Gastroesophageal sphincter (tissue), 4 donors: ENCODE results near the gene TP53AIP1. TPM values are rescaled to one million over a fixed set of nuclear protein-coding genes. Genes with fewer than 3 reads are reported as not detected.
"Not testable (repeated sequence)": the region's sequence is repeated elsewhere in the genome, so short reads cannot be mapped to it uniquely, and the experiment has no call there.

Source experiments
- ATAC-seq: fragments of 150-250 bp; one replicate; pipeline ENCODE4 v1.9.1; 2016; ENCODE audit warnings: mild to moderate bottlenecking, moderate library complexity
- H3K27ac ChIP-seq, 4 donors: fragments of 200-600 bp; sonication (generic) in 3 of 4; 1 replicate in 3 of 4; 2 replicates in 1 of 4; pipeline ENCODE4 v1.5.1; 2016 to 2019
- H3K27me3 ChIP-seq: fragments of 200-600 bp; sonication (generic); one replicate; pipeline ENCODE4 v1.5.1; 2019
- H3K36me3 ChIP-seq, 2 donors: fragments of 200-600 bp; sonication (generic); one replicate each; pipeline ENCODE4 v1.5.1; 2019; ENCODE audit warnings: control low read depth in 1 of 2
- H3K4me1 ChIP-seq, 3 donors: fragments of 200-600 bp; sonication (generic); 1 replicate in 2 of 3; 2 replicates in 1 of 3; pipeline ENCODE4 v1.5.1; 2016 to 2019; ENCODE audit warnings: control low read depth in 2 of 3
- H3K4me3 ChIP-seq, 2 donors: fragments of 200-600 bp; sonication (generic); one replicate each; pipeline ENCODE4 v1.5.1; 2019; ENCODE audit warnings: mild to moderate bottlenecking in 1 of 2, moderate library complexity in 1 of 2
- H3K9me3 ChIP-seq, 3 donors: fragments of 200-600 bp; sonication (generic); one replicate each; pipeline ENCODE4 v1.5.1; 2017 to 2019; ENCODE audit warnings: control low read depth in 2 of 3
- EP300 ChIP-seq: sonication (generic); formaldehyde crosslinking; IDR thresholded peaks from one replicate; pipeline ENCODE4 v1.6.1; 2017; ENCODE audit warnings: antibody characterized with exemption, mild to moderate bottlenecking
- POLR2A ChIP-seq, 2 donors: fragments of 450-650 bp; IDR thresholded peaks; one replicate each; pipeline ENCODE4 v1.6.1; 2017; ENCODE audit warnings: antibody characterized with exemption in 2 of 2, mild to moderate bottlenecking in 2 of 2, moderate library complexity in 1 of 2
- POLR2AphosphoS5 ChIP-seq: sonication (generic); formaldehyde crosslinking; IDR thresholded peaks from one replicate; pipeline ENCODE4 v1.6.1; 2017; ENCODE audit warnings: antibody characterized with exemption
- WGBS, 2 donors: methylation state at CpG; one replicate each; pipeline ENCODE4 v1.1.5; 2018; ENCODE audit warnings: low coverage in 1 of 2; 5-methylcytosine and 5-hydroxymethylcytosine counted together
- total RNA-seq, 4 donors: library from RNA; depleted of rRNA; stranded (reverse); fragments of >200 nt; gene quantifications; one replicate each; pipeline ENCODE4 v1.1.0, GENCODE V29; 2016
- TF ChIP-seq, protein P1 (sequence below), 4 experiments: fragments of 200-600 bp in 2 of 4; fragments of 450-650 bp in 2 of 4; sonication (generic) in 1 of 4; IDR thresholded peaks; one replicate each; pipeline ENCODE4 v1.5.1; 2017 to 2019; ENCODE audit warnings: antibody characterized with exemption in 4 of 4, mild to moderate bottlenecking in 2 of 4, moderate library complexity in 2 of 4

Gene TP53AIP1
- total RNA-seq, 4 donors from 2014 or later, result 0.42 TPM; not detected in 3

DNA sequence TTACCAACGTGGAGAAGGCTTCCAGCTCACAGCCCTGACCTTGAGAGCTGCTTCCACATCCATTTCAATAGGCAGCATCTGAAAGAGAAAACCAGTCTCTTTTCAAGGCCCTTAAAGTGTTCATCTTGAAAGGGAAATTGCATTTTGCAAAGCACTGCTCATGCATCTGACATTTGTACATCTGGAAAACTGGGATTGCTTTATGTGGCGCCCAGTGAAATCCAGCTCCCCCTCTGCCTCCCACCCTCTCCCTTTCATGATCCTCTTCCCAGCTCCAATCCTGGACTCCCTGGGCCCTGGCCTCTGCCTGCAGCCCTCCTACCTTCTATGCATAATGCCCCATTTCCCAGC lies 17.4 kb downstream of the TP53AIP1 start:
- Histone ChIP-seq H3K27ac (no peak overlapping the region), H3K36me3 (no peaks in the 10 kb centered on the region), H3K9me3 (no peaks in the 10 kb centered on the region), H3K4me1 (no peaks in the 10 kb centered on the region), H3K4me3 (no peak overlapping the region), H3K27me3 (peaks cover 9% of the 10 kb centered on the region)
- 53 to 91% methylated on average over 1 to 2 of the region's 2 CpGs for WGBS, 2 donors
- TF ChIP-seq EP300, result no peak
- TF ChIP-seq POLR2A (IDR thresholded peaks at IDR 0.05), result no peak
- no peak for TF ChIP-seq POLR2AphosphoS5
- TF ChIP-seq, protein P1, sequence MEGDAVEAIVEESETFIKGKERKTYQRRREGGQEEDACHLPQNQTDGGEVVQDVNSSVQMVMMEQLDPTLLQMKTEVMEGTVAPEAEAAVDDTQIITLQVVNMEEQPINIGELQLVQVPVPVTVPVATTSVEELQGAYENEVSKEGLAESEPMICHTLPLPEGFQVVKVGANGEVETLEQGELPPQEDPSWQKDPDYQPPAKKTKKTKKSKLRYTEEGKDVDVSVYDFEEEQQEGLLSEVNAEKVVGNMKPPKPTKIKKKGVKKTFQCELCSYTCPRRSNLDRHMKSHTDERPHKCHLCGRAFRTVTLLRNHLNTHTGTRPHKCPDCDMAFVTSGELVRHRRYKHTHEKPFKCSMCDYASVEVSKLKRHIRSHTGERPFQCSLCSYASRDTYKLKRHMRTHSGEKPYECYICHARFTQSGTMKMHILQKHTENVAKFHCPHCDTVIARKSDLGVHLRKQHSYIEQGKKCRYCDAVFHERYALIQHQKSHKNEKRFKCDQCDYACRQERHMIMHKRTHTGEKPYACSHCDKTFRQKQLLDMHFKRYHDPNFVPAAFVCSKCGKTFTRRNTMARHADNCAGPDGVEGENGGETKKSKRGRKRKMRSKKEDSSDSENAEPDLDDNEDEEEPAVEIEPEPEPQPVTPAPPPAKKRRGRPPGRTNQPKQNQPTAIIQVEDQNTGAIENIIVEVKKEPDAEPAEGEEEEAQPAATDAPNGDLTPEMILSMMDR (IDR thresholded peaks at IDR 0.05), result no peak
- no peak for ATAC-seq

DNA sequence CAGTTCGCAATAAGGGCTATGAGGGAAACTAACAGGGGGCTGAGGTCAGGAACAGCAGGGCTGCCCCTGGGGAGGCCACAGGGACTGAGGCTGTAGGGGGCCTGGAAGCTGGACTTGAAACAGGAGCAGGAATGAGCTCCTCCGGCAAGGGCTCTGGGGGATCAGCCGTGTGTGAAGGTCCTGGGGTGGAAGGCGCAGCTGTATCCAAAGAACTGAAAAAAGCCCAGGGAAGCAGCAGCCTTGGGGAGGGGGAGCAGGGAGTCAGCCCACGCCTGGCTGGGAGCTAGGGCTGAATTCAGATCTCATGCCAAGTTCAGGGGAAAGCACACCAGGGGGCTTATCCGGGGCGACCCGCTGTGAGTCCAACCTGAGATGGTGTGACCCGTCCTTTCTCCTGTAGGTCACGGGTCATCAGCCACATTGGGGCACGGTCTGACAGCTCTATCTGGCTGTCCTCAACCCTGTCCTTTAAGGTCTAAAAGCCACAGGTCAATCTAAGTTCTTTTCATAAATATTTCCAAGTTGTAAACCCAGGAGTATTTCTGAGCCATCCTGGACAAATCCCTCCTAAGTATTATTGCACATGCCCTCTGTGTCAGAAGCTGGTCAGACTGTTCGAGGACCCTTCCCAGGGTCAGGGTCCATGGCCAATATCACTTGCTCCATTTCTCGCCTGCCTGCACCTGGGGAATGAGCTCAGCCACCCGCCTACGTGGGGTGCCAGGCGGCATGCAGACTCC lies 18.0 kb downstream of the TP53AIP1 start:
- TF ChIP-seq EP300 (no peak), POLR2A (IDR thresholded peaks at IDR 0.05) (no peak), POLR2AphosphoS5 (no peak)
- TF ChIP-seq, protein P1 (IDR thresholded peaks at IDR 0.05), result no peak
- H3K27ac ChIP-seq, result no peak overlapping the region
- WGBS, 2 donors, result 72 to 86% methylated on average over 9 of the region's 16 CpGs
- peaks cover 11% of the 10 kb centered on the region for H3K27me3 ChIP-seq
- no peak for ATAC-seq
- H3K4me1 ChIP-seq, result no peaks in the 10 kb centered on the region
- H3K4me3 ChIP-seq, result no peak overlapping the region
- H3K9me3 ChIP-seq, result no peaks in the 10 kb centered on the region
- no peaks in the 10 kb centered on the region for H3K36me3 ChIP-seq

DNA sequence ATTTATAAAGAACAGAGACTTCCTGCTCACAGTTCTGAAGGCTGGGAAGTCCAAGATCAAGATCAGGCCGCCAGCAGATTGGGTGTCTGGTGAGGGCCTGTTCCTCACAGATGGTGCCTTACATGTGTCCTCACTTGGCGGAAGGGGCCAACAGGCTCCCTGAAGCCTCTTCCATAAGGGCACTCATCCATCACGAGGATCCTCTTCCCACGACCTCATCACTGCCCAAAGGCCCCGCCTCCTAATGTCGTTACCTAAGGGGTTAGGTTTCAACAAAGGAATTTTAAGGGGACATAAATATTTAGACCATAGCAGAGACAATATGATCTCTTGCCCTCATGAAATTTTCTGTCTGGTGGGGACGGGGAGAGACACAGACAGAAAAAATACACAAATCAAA lies 18.6 kb downstream of the TP53AIP1 start:
- H3K4me1 ChIP-seq, result no peaks in the 10 kb centered on the region
- 95 to 100% methylated on average over 2 to 3 of the region's 7 CpGs for WGBS, 2 donors
- no peaks in the 10 kb centered on the region for H3K9me3 ChIP-seq
- no peaks in the 10 kb centered on the region for H3K36me3 ChIP-seq
- no peak for TF ChIP-seq EP300
- no peak for TF ChIP-seq POLR2AphosphoS5
- TF ChIP-seq, protein P1 (IDR thresholded peaks at IDR 0.05), result no peak
- no peak for TF ChIP-seq POLR2A (IDR thresholded peaks at IDR 0.05)
- peaks cover 7% of the 10 kb centered on the region for H3K27me3 ChIP-seq
- no peak overlapping the region for H3K27ac ChIP-seq
- ATAC-seq, result no peak
- H3K4me3 ChIP-seq, result no peak overlapping the region

DNA sequence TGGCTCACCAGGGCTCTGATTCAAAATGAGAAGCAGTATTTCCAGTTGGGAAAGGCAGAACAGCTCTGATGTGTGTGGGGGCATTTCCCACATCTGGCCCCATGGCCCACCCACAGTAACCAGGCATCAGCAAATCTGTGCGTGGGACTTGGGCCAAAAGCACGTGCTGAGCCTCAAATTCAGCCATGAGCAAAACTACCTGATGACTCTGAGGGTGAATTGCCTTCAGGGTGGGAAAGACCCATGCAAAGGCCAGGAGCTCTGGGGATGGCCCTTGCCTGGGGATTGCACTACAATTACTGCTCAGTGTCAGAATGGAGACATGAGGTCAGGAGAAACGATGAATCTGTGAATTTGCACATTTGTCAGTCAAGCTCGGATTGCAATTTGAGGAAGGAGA lies 20.9 kb downstream of the TP53AIP1 start:
- no peaks in the 10 kb centered on the region for H3K9me3 ChIP-seq
- TF ChIP-seq POLR2A (IDR thresholded peaks at IDR 0.05) (no peak), POLR2AphosphoS5 (no peak), EP300 (no peak)
- TF ChIP-seq, protein P1 (IDR thresholded peaks at IDR 0.05), result no peak
- H3K4me1 ChIP-seq, result no peaks in the 10 kb centered on the region
- no peak overlapping the region for H3K27ac ChIP-seq
- H3K27me3 ChIP-seq, result peaks cover 7% of the 10 kb centered on the region
- H3K36me3 ChIP-seq, result no peaks in the 10 kb centered on the region
- 83 to 86% methylated on average over 1 to 4 of the region's 4 CpGs for WGBS, 2 donors
- no peak for ATAC-seq
- H3K4me3 ChIP-seq, result no peak overlapping the region

DNA sequence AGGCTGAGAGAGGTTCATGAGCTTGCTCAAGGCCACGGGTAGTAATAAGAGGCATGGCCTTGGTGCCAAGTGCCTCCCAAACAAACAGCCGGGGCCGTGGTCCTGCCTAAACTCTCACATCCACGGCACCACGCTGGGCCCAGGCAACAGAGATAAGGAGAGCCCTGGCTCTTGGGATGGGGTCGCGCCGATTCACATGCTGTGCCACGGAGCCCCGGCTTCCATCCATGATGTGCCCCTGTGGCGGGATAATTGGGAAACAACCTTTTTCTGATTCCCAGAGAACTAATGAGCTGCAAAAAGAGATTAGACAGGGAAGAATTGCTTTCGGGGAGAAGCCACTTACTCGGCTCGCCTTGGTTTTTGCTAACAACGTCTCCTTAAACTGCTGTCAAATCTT lies 22.0 kb downstream of the TP53AIP1 start:
- peaks cover 7% of the 10 kb centered on the region for H3K27me3 ChIP-seq
- ATAC-seq, result no peak
- TF ChIP-seq POLR2AphosphoS5 (no peak), POLR2A (IDR thresholded peaks at IDR 0.05) (no peak), EP300 (no peak)
- TF ChIP-seq, protein P1 (IDR thresholded peaks at IDR 0.05), result no peak
- H3K4me3 ChIP-seq, result no peak overlapping the region
- H3K27ac ChIP-seq, result no peak overlapping the region
- no peaks in the 10 kb centered on the region for H3K9me3 ChIP-seq
- WGBS, 2 donors, result 75 to 90% methylated on average over 4 to 8 of the region's 15 CpGs
- H3K4me1 ChIP-seq, result no peaks in the 10 kb centered on the region
- H3K36me3 ChIP-seq, result no peaks in the 10 kb centered on the region

GRCh38 chr11:128919635-128920034 lies 23.0 kb downstream of the TP53AIP1 start:
- not testable (repeated sequence) for H3K9me3 ChIP-seq, H3K4me1 ChIP-seq, H3K27ac ChIP-seq, H3K36me3 ChIP-seq, H3K4me3 ChIP-seq, ATAC-seq, H3K27me3 ChIP-seq
- WGBS, 2 donors, result 50% methylated on average over 2 of the region's 7 CpGs; no CpG with 5 or more reads in 1 of the 2 donors
